Ovary (tissue), 3 donors: ENCODE data around the gene STARD7.

Source experiments
- EP300 ChIP-seq: sonication (generic); formaldehyde crosslinking; IDR thresholded peaks from one replicate; pipeline ENCODE4 v1.6.1; 2017; ENCODE audit warnings: antibody characterized with exemption
- POLR2A ChIP-seq: fragments of 450-650 bp; IDR thresholded peaks from one replicate; pipeline ENCODE4 v1.6.1; 2017; ENCODE audit warnings: antibody characterized with exemption, mild to moderate bottlenecking, moderate library complexity
- TF ChIP-seq, protein P1 (sequence below), 3 donors: fragments of 450-650 bp in 2 of 3; fragments of 200-600 bp in 1 of 3; IDR thresholded peaks; one replicate each; pipeline versions ENCODE4 v1.5.1 to v1.8.0; 2016 to 2022; ENCODE audit warnings: antibody characterized with exemption in 3 of 3, mild to moderate bottlenecking in 1 of 3
- donor health status: DM: no; HTN: no; CAD: no.

DNA sequence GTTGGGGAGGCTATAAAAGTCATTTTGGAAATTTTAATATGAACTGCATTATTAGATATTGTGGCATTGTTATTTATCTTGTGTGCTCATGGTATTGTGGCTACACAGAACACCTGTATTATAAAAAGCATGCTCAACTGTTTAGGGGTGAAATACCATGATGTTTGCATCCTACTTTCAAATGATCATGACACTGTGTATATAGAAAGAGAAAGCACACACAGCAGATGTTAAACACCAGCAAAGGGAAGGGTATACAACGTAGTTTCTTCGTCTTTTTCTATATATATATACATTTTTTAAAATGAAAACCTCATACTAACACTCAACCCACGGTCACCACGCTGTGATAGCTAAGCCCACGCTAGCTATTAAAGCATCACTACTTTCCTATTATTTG is 27.1 kb downstream of the STARD7 start:
- TF ChIP-seq POLR2A (no peak), EP300 (no peak)
- TF ChIP-seq, protein P1, sequence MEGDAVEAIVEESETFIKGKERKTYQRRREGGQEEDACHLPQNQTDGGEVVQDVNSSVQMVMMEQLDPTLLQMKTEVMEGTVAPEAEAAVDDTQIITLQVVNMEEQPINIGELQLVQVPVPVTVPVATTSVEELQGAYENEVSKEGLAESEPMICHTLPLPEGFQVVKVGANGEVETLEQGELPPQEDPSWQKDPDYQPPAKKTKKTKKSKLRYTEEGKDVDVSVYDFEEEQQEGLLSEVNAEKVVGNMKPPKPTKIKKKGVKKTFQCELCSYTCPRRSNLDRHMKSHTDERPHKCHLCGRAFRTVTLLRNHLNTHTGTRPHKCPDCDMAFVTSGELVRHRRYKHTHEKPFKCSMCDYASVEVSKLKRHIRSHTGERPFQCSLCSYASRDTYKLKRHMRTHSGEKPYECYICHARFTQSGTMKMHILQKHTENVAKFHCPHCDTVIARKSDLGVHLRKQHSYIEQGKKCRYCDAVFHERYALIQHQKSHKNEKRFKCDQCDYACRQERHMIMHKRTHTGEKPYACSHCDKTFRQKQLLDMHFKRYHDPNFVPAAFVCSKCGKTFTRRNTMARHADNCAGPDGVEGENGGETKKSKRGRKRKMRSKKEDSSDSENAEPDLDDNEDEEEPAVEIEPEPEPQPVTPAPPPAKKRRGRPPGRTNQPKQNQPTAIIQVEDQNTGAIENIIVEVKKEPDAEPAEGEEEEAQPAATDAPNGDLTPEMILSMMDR (IDR thresholded peaks at IDR 0.05), result no peak
